Dedifferentiated amniotic fluid mesenchymal stem cell (primary cell): Measurements from ENCODE around the gene LPP.

Source experiments
- DNase-seq: peaks from one replicate; pipeline ENCODE4 v3.0.0-alpha.2; 2016; ENCODE audit errors: extremely low spot score

The LPP gene

GRCh38 chr3:188299068-188299467 lies 145.1 kb downstream of the LPP start:
- no peak for DNase-seq

- no peak for DNase-seq
Observed at GRCh38 chr3:188299708-188300107, 145.8 kb downstream of the LPP start.

GRCh38 chr3:188301147-188301546 lies 147.2 kb downstream of the LPP start:
- DNase-seq = no peak

GRCh38 chr3:188303286-188303799 lies 149.4 kb downstream of the LPP start:
- no peak for DNase-seq

- DNase-seq = no peak
Observed at GRCh38 chr3:188303823-188304222, 149.9 kb downstream of the LPP start.

GRCh38 chr3:188304501-188304900 lies 150.5 kb downstream of the LPP start:
- no peak for DNase-seq

GRCh38 chr3:188305220-188305619 lies 151.3 kb downstream of the LPP start:
- DNase-seq = no peak

GRCh38 chr3:188306435-188307005 lies 152.6 kb downstream of the LPP start:
- DNase-seq = no peak

GRCh38 chr3:188309437-188310269 lies 155.7 kb downstream of the LPP start:
- no peak for DNase-seq

- DNase-seq = no peak
Observed at GRCh38 chr3:188310270-188310710, 156.3 kb downstream of the LPP start.

GRCh38 chr3:188315553-188315952 lies 161.6 kb downstream of the LPP start:
- no peak for DNase-seq

- no peak for DNase-seq
Observed at GRCh38 chr3:188316021-188316722, 162.2 kb downstream of the LPP start.

- no peak for DNase-seq
Observed at GRCh38 chr3:188316723-188317070, 162.7 kb downstream of the LPP start.

GRCh38 chr3:188319569-188319968 lies 165.6 kb downstream of the LPP start:
- DNase-seq = no peak

GRCh38 chr3:188320757-188321156 lies 166.8 kb downstream of the LPP start:
- no peak for DNase-seq

- DNase-seq = no peak
Observed at GRCh38 chr3:188321258-188321657, 167.3 kb downstream of the LPP start.

GRCh38 chr3:188322135-188322887 lies 168.4 kb downstream of the LPP start:
- no peak for DNase-seq

GRCh38 chr3:188323067-188323842 lies 169.3 kb downstream of the LPP start:
- DNase-seq = no peak

GRCh38 chr3:188326111-188326510 lies 172.2 kb downstream of the LPP start:
- no peak for DNase-seq

- DNase-seq = no peak
Observed at GRCh38 chr3:188326968-188327367, 173.0 kb downstream of the LPP start.

GRCh38 chr3:188327433-188327832 lies 173.5 kb downstream of the LPP start:
- no peak for DNase-seq
